BJ (cell line): ENCODE data around the gene EIF4E3. TPM values are rescaled to one million over a fixed set of nuclear protein-coding genes. Genes with fewer than 3 reads are reported as not detected.

Source experiments
- CTCF ChIA-PET: fragments of 350-600 bp; formaldehyde crosslinking; extraction: SDS; loops from one replicate; lab custom pipeline; 2021; ENCODE audit warnings: antibody characterized with exemption, inconsistent platforms; lab: Yijun Ruan, JAX
- POLR2A ChIA-PET: fragments of 300-600 bp; sonication (Branson Sonifier 250); formaldehyde crosslinking; extraction: SDS; loops from one replicate; lab custom pipeline; 2021; ENCODE audit warnings: antibody characterized with exemption; lab: Charles Lee
- DNase-seq: peaks from one replicate; pipeline ENCODE4 v3.0.0-alpha.2; 2011; ENCODE audit warnings: low read depth
- H3K27me3 ChIP-seq: 2 replicates; pipeline ENCODE4 v1.6.0; 2011; ENCODE audit warnings: low read length; ENCODE audit not compliant: control insufficient read depth, insufficient read depth
- H3K36me3 ChIP-seq: 2 replicates; pipeline ENCODE4 v1.5.1; 2011; ENCODE audit warnings: low read length; ENCODE audit not compliant: control insufficient read depth, insufficient read depth
- H3K4me3 ChIP-seq: 2 replicates; pipeline ENCODE4 v1.5.1; 2011; ENCODE audit warnings: low read depth, mild to moderate bottlenecking, control low read depth, low read length
- polyA plus RNA-seq: library from polyadenylated mRNA; depleted of rRNA; stranded (reverse); fragments of >200 nt; gene quantifications from 2 replicates; pipeline ENCODE4 v1.2.3, GENCODE V29; 2011
- TF ChIP-seq, protein P1 (sequence below): IDR thresholded peaks from 2 replicates; pipeline ENCODE4 v1.5.1; 2011; ENCODE audit warnings: low read depth, mild to moderate bottlenecking, control low read depth, inconsistent platforms, low read length, moderate library complexity; ENCODE audit not compliant: insufficient read depth

EIF4E3 gene
- polyA plus RNA-seq, 1 experiment: 1.1 TPM

DNA sequence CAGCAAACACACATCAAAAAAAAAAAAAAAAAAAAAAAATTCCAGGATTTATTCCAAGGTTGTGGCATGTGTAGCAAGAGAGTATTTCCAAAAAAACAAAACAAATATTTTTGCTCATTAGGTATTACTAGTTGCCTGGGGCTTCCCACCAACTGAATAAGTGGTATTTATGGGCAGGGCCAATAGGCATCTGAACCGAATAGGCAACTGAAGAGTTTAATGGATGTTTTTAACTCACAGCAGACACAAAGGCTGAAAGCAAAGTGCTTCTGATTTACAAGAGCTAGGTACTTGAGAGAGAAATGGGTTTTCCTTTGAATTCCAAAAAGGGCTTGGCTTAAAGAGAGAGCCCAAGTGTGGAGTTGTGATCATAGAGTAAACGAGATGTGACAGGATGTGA, 21.4 kb downstream of the EIF4E3 start:
- DNase-seq: no peak
- CTCF ChIA-PET: no interaction called here

DNA sequence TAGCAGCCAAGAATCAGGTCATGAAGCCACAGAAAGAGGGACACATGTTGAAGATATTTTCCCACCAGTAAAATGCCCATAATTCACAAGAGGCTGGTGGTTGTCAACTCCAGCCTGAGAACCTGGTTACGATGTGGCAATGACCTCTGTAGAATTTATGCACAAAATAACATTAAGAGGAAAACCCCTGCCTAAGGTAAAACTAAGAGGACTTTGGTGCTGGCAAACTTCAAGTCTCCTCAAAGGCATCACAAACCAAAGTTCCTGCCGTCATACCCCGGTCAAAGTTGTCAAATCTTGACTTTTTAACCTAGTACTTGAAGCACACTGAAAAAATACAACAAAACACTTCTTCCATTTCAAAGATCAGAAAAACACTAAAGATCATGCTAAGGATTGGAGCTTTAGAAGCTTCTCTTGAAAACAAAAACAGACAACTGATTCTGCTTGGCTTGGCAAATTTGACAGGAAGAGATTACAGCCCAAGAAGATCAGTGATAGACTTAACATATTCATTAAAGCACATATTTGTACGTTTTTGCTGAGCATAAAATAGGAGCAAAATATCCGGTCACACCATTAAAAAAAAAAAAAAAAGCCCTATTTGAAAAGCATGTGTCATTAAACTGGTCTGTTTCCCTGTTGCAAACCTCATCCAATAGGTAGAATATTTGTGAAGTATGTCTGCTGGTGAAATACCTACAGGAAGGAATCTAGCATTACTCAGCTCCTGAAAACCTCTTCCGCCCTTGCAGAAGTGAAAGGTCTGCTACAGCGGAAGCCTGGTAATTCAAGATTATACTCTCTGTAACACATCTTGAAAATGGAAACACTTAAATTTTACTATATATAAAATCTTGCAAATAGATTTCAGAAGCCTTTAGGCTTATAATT, 22.8 kb downstream of the EIF4E3 start:
- CTCF ChIA-PET: interaction anchor here (2.3 kb wide), 1 partner anchor 9 kb away, joined by 12 read pairs; no protein-coding TSS in a partner anchor
- no peaks in the 10 kb centered on the region for H3K36me3 ChIP-seq
- H3K4me3 ChIP-seq: no peak overlapping the region
- POLR2A ChIA-PET: no interaction called here
- TF ChIP-seq, protein P1, sequence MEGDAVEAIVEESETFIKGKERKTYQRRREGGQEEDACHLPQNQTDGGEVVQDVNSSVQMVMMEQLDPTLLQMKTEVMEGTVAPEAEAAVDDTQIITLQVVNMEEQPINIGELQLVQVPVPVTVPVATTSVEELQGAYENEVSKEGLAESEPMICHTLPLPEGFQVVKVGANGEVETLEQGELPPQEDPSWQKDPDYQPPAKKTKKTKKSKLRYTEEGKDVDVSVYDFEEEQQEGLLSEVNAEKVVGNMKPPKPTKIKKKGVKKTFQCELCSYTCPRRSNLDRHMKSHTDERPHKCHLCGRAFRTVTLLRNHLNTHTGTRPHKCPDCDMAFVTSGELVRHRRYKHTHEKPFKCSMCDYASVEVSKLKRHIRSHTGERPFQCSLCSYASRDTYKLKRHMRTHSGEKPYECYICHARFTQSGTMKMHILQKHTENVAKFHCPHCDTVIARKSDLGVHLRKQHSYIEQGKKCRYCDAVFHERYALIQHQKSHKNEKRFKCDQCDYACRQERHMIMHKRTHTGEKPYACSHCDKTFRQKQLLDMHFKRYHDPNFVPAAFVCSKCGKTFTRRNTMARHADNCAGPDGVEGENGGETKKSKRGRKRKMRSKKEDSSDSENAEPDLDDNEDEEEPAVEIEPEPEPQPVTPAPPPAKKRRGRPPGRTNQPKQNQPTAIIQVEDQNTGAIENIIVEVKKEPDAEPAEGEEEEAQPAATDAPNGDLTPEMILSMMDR: no peak
- DNase-seq: no peak
- no peaks in the 10 kb centered on the region for H3K27me3 ChIP-seq

More for the DNA sequence above, 21.4 kb downstream of the EIF4E3 start:
- Histone ChIP-seq H3K4me3 (no peak overlapping the region), H3K27me3 (no peaks in the 10 kb centered on the region), H3K36me3 (no peaks in the 10 kb centered on the region)
- POLR2A ChIA-PET: no interaction called here
- TF ChIP-seq, protein P1: no peak

DNA sequence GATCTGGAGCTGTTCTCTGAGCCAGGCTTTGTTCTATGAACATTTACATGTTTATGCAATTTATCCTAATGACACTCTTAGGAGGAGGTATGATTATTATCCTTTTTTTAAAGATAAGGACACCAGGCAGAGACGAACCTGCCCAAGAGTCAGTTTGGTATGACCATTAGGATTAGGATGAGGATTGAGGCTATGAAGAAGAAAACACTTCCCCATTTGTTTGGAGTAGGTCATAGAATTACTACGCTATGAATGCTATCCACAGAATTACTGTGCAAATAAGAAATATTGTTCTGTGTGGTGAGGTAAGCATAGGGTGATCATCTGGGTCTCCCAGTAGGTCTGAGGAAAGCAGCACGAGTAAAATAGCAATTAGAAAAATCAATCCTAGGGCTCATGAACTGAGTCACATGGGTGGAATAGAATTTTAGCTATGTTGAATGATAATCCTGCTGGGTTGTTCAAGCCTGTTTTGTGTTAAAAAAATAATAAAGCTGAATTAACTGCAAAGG, 23.9 kb downstream of the EIF4E3 start:
- ChIA-PET POLR2A (no interaction called here), CTCF (interaction anchor here (0.9 to 2.3 kb wide), 2 partner anchors 10 to 13 kb away, joined by 3 to 12 read pairs; no protein-coding TSS in a partner anchor)
- TF ChIP-seq, protein P1: no peak
- no peaks in the 10 kb centered on the region for H3K27me3 ChIP-seq
- no peak for DNase-seq
- no peak overlapping the region for H3K4me3 ChIP-seq
- no peaks in the 10 kb centered on the region for H3K36me3 ChIP-seq

DNA sequence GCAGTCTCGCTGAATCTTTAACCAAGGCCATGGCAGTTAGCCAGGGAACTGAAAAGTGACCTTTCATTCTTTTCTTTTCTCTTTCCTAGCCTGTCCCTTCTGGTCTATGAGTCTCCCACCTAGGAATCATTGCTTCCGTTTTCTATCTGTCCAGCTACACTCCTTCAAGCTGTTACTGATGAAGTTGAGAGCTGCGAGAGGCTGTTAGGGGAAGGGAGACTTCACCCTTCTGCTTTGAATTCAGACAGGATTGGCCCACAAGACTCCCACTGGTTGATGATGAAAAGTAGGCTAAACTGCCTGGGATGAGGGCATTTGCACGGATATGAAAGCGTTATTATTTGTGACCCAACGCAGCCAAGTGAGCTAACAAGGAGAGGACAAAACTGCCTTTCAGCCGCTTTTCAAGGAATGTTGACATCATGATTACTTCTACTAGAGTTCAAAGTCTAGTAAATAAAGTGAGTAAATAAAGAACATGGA, 30.2 kb downstream of the EIF4E3 start:
- no peaks in the 10 kb centered on the region for H3K36me3 ChIP-seq
- DNase-seq: no peak
- no peak overlapping the region for H3K4me3 ChIP-seq
- TF ChIP-seq, protein P1: no peak
- no peaks in the 10 kb centered on the region for H3K27me3 ChIP-seq
- CTCF ChIA-PET: interaction anchor here (1.3 to 2.0 kb wide), 2 partner anchors 14 to 16 kb away, joined by 6 to 8 read pairs; no protein-coding TSS in a partner anchor
- POLR2A ChIA-PET: no interaction called here

DNA sequence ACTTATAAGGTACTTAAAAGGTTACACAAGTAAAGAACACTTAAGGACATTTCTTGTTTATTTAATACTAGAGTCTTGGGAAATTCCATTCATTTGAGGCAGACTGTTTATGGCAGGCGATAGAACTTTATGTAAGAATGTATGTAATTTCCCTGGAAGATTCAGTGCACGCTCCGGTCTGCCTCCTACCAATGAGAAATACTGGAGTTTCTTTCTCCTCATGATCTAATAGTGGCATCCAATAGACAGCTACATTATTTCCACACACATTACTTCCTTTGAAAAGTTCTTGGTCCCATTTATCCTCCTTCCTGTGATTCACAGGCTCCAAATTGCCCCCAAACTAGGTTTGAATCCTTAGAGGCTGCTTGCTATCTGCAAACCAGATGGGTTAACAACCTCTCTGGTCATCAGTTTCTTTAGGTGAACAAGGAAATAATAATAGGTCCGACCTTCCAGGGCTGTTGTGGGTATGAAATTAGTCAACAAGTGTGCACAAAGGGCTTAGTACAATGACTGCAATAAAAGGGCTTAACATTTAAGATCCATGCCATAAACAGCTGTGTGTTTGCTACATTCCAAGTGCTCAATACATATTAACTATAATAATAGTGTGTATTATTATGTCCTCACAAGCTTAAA, 30.7 kb downstream of the EIF4E3 start:
- POLR2A ChIA-PET: no interaction called here
- TF ChIP-seq, protein P1: no peak
- CTCF ChIA-PET: interaction anchor here (1.3 to 2.0 kb wide), 2 partner anchors 13 to 16 kb away, joined by 6 to 8 read pairs; no protein-coding TSS in a partner anchor
- no peaks in the 10 kb centered on the region for H3K27me3 ChIP-seq
- H3K4me3 ChIP-seq: no peak overlapping the region
- H3K36me3 ChIP-seq: no peaks in the 10 kb centered on the region
- no peak for DNase-seq
